HG02610 (cell line): ENCODE measurements around the gene ZNF280D.
A peak's percentile ranks its signal among the peaks of the same experiment; 100 is the strongest.
"Not testable (repeated sequence)": the region's sequence is repeated elsewhere in the genome, so short reads cannot be mapped to it uniquely, and the experiment has no call there.

Experiments
- ATAC-seq: cut with Tn5 transposase; IDR thresholded peaks from one replicate; pipeline ENCODE4 v1.9.1; 2021; ENCODE audit warnings: mild to moderate bottlenecking, moderate library complexity; ENCODE audit not compliant: unreplicated experiment

ZNF280D gene, protein sequence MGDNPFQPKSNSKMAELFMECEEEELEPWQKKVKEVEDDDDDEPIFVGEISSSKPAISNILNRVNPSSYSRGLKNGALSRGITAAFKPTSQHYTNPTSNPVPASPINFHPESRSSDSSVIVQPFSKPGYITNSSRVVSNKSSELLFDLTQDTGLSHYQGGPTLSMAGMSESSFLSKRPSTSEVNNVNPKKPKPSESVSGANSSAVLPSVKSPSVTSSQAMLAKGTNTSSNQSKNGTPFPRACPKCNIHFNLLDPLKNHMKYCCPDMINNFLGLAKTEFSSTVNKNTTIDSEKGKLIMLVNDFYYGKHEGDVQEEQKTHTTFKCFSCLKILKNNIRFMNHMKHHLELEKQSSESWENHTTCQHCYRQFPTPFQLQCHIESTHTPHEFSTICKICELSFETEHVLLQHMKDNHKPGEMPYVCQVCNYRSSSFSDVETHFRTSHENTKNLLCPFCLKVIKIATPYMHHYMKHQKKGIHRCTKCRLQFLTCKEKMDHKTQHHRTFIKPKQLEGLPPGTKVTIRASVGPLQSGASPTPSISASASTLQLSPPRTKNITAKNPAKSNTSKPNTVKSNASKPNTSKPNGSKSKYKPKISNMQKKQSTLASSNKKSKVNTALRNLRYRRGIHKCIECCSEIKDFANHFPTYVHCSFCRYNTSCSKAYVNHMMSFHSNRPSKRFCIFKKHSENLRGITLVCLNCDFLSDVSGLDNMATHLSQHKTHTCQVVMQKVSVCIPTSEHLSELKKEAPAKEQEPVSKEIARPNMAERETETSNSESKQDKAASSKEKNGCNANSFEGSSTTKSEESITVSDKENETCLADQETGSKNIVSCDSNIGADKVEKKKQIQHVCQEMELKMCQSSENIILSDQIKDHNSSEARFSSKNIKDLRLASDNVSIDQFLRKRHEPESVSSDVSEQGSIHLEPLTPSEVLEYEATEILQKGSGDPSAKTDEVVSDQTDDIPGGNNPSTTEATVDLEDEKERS

DNA sequence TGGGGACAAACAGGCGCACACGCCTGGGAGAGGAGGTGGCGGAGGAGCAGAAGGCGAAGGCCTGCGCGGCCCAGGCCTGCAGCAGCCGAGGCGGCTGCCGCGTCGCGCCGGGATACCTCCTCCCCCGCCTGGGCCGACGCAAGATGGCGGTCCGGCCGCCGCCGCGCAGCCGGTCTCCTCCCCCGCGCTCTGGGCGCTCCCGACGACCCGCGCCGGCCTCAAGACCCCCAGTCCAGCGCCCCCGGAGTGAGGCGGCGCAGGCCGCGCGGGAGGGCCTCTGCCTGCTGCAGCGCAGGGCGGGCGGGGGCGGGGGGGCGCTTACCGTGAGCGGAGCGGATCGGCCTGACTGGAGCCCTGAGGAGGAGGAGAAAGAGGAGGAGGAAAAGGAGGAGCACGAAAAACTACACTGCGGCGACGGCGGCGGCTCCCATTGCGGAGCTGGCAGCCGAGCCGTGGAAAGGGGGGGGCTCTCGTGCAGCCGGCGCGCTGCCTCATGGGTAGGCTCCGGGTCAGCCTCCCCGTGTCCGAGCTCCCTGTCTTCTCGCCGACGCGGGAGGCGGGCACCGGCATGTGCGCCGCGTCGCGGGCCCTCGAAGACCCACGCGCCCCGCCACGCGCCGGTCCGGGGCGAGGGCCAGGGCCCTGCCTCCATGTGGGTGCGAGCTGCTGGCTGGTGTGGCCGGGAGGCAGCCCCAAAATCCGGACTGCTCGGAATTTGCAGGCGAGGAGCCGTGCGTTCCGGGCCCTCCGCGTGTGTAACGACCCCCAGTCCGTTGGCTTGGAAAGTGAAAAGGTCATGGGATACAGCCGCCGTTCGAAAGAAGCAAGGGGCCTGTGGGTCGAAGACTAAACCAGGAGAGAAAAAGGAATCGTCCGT lies at the start of gene ZNF280D:
ZNF280D (minus strand) TSS at position 374 of the 877 bp plus-strand sequence. CDS start 26,400 bp downstream, outside the sequence.
- peak; percentile 89 for ATAC-seq

DNA sequence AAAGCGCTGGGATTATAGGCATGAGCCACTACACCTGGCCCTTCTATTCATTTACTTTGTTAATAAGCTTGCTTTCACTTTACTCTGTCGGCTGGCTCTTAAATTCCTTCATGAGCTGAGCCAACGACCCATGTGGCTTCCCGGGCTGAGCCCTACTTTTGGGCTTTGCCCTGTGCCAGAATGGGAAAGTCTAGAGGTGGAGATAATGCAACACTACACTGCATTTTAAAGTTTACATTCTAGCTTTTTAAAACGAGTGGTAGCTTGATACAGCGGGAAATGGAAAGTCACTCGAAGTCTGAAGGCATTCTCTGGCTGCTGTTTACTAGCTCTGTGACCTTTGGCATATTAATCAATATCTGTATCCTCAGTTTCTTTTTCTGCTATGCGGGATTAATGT lies 49.0 kb upstream of the ZNF280D start:
- no peak for ATAC-seq

DNA sequence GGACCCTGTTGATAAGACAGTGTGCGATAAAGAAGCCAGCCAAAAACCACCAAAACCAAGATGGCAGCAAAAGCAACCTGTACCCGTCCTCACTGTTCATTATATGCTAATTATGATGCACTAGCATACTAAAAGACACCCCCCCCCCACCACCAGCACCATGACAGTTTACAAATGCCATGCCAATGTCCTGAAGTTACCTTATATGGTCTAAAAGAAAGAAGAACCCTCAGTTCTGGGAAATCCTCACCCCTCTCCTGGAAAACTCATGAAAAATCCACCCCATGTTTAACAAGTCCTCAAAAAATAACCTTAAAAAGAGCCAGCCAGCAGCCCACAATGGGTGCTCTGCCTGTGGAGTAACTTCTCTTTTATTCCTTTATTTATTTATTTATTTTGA lies 48.4 kb upstream of the ZNF280D start:
- no peak for ATAC-seq

DNA sequence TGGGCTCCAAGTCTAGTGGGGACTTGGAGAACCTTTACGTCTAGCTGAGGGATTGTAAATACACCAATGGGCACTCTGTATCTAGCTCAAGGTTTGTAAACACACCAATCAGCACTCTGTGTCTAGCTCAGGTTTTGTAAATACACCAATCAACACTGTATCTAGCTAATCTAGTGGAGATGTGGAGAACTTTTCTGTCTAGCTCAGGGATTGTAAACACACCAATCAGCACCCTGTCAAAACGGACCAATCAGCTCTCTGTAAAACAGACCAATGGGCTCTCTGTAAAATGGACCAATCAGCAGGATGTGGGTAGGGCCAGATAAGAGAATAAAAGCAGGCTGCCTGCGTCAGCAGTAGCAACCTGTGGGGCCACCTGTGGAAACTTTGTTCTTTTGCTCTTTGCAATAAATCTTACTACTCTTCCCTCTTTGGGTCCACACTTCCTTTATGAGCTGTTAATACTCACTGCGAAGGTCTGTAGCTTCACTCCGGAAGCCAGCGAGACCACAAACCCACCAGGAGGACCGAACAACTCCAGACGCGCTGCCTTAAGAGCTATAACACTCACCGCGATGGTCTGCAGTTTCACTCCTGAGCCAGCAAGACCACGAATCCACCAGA lies 46.9 kb upstream of the ZNF280D start:
- ATAC-seq, result not testable (repeated sequence)

DNA sequence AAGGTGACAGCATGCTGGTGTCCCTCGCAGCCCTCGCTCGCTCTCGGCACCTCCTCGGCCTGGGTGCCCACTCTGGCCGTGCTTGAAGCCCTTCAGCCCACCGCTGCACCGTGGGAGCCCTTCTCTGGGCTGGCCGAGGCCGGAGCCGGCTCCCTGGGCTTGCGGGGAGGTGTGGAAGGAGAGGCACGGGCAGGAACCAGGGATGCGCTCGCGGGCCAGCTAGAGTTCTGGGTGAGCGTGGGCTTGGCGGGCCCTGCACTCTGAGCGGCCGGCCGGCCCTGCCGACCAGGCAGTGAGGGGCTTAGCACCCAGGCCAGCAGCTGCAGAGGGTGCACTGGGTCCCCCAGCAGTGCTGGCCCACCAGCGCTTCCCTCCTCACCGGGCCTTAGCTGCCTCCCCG lies 46.1 kb upstream of the ZNF280D start:
- not testable (repeated sequence) for ATAC-seq

DNA sequence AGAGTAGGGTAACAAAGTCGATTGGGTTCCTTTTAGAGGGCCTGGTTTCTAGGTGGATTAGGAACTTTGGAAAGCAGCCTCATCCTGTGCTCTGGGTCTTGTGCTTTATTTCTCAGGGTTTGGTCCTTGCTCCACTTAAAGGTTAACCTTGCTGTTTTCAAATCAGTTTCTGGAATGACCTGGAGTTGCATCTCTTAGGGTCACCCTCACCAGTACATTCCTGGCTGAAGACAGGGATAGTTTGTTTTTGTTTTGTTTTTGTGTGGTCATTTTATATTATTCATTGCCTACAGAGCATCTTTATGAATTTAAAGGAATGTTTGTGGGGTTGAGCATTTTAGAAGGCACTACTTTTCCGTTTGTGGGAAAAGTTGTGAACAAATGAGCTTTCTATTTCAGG lies 45.5 kb upstream of the ZNF280D start:
- no peak for ATAC-seq

DNA sequence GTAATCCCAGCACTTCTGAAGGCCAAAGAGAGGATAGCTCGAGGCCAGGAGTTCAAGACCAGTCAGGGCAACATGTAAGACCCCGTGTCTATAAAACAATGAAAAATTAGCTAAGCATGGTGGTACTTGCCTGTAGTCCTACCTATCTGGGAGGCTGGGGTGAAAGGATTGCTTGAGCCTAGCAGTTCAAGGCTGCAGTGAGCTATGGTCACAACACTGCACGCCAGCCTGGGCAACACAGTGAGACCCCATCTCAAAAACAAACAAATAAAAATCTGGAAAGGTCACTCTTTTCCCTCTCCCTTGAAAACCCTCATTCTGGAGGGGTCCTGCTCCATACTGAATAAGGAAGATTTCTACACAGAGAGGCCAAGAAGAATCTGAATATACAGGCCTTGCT lies 43.5 kb upstream of the ZNF280D start:
- no peak for ATAC-seq

DNA sequence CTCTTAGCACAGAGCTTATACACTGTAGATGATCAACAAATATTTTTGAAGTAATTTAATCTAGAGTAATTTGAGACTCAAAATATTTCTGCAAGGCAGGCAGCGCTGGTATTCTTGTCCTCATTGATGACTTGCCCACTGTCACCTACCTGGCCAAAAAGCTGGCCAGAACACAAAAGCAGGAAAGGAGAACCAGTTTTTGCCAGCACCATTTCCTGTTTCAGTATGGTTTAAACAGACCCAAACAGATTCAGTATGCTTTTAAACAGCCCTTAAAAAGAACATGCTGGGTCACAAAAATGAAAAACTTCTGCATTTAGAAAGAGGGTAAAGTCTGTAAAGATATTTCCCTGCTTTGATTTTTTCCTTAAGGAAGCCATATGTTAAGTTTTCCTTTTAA lies 42.3 kb upstream of the ZNF280D start:
- no peak for ATAC-seq

DNA sequence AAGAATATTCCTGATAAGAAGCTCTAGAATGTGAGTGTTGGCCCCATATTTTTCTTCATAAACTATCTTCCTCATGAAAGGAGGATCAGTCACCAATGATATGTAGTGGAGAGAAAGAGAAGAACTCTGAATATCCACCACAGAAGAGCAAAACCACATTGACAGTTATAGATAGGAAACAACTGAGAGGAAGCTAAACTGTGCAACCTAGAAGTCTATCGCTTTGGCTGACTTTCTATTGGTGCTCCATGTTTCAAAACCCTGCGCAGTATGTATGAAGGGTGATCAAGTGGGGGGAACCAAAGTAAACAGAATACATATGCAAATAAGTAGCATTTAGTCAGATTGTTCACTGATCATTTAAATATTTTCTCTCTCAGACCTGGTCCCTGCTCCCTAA lies 41.0 kb upstream of the ZNF280D start:
- ATAC-seq, result no peak

DNA sequence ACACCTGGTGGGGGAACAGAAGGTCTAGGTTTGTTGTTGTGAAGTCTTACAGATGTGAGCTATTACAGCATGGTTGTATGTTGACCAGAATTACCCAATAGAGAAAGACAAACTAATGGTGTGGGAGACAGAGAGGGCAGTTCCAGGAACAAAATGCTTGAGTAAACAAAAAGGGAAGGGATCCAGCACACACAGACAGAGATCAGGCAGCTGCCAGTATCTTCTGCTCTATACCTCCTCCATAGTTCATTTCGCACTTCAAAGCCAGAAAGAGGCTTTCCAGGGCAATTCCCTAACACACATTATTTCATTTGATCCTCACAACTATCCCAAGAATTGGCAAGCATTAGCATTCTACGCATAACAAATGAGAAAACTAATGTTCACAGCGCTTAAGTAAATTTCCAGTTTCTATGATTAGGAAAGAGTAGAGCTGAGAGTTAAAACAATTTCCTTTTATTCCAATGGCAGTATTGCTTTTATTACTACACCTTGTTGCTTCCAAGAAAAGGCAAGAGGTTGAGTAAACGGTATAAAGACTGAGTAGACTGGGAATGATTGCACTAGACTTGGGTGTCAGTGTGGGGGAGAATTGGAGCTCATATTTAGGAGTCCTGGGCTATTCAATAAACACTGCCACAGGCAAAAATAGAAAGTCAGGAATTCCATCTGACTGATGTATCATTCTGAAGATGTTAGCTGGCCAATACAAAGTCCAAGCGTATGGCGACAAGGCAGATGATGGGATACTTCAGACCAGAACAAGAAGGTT lies 39.7 kb upstream of the ZNF280D start:
- ATAC-seq, result no peak

DNA sequence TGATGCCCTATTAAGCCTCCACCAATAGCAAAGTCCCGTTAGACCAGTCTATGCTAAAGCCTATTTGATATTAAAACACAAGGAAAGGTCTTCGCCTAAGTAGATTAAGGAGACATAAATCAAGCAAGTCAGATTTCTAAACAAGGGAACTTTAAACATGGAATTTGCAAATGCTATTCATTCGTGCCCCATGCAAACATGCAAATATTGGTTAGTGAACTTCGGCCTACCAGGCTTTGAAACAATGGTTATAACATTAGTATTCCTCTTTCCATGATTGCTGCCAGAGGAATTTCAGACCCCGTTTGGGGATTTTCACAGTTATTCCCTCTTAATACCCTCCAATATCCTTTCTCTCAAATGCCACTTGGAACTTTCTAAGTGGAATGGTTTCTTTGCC lies 36.9 kb upstream of the ZNF280D start:
- no peak for ATAC-seq

DNA sequence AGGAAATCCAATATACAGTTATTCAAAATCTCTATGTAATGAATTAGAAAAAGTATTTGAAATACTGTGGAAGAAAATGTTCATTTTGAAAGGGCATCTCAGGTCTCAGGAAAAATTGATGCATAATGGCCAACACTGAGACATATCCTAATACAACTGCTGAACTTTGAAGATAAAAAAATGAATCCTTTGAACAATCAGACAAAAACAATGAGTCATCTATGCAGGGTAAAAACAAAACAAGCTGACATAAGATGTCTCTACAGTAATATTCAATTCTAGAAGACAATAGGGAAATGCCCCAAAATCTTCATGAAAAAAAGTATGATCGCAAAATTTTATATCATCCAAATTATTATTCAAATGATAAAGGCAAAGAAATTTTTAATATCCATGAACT lies 34.0 kb upstream of the ZNF280D start:
- peak; percentile 55 for ATAC-seq

DNA sequence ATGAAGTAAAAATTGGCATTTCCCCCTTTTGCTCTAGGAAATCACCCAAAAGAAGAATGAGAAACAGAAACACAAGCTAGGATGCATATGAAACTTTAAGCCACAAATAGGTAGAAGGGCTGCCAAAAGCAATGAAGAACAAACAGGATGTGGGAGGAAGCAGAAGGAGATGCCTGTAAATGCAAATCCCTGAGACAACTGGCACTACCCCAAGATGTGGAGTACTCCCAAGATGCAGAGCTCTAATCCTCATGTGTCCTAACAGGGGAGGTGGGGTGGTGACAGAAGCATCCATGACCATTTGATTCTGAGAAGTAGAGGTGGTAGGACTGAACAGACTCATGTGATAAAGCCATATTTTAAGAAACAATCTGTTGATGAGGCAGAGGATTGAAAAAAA lies 31.9 kb upstream of the ZNF280D start:
- ATAC-seq, result no peak

DNA sequence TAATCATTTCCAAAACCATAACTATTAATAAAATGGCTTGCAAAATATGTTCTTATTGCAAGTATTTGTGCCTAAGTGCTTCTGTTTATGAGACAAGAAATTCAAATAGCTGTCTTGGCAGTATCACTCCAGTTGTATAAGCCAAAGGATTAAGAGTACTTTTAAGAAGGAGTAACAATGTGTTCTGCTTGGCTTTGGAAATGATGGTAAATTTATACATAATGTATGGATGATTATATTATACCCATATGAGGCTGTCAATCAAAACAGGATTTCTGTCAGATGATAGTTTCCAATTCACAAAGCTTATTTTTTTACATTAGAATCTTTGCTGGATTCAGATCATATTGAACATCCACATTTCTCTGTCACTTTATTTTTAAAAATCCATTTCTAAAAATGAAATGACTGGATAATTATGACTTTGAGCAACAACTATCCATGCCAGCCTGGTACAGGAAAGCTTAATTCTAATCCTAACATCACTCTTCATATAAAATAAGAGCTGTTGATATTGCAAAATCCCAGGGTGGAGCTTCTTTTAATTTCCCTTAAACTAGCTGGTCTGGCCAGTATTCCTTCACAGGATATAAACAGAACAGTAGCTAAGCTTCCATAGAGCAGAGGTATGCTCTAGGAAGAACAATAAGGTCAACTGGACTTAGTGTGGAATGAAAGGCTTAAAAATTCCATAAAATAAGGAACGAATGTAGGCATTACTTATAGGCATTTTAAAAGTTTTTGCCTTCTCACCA lies 30.0 kb upstream of the ZNF280D start:
- ATAC-seq, result no peak

DNA sequence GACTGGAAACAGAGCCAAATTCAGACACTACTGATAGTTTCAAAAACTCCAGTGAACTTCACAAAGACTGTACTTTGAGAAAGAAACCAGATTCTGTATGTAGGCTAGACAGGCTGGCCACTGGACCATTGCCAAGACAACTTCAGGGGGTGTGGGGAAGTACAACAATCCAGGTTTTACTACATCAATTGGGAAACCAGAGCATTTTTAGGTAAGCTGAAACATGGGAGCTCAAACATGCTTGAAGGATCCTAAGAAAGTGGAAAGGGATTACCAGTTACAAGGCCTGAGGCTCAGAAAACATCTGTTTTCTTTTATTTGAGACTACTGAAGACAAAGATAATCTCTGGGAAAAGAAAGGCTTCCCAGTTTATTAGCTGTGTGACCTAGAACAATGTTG lies 26.9 kb upstream of the ZNF280D start:
- ATAC-seq, result no peak

DNA sequence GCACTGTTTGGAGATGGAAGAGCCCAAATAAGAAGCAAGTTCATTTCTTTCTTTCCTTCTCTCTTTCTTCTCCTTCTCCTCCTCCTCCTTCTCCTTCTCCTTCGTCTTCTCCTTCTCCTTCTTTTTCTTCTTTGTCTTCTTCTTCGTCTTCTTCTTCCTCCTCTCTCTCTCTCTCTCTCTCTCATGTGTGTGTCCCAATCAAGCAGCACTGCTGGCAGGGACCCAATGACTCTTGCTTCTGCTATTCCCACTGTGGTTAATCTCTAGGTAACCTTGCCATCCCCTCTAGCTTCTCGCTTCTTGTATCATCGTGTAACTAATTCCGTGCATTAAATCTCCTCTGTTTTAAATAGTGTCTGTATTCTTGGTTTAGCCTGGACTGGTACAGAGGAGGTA lies 26.1 kb upstream of the ZNF280D start:
- ATAC-seq, result no peak

DNA sequence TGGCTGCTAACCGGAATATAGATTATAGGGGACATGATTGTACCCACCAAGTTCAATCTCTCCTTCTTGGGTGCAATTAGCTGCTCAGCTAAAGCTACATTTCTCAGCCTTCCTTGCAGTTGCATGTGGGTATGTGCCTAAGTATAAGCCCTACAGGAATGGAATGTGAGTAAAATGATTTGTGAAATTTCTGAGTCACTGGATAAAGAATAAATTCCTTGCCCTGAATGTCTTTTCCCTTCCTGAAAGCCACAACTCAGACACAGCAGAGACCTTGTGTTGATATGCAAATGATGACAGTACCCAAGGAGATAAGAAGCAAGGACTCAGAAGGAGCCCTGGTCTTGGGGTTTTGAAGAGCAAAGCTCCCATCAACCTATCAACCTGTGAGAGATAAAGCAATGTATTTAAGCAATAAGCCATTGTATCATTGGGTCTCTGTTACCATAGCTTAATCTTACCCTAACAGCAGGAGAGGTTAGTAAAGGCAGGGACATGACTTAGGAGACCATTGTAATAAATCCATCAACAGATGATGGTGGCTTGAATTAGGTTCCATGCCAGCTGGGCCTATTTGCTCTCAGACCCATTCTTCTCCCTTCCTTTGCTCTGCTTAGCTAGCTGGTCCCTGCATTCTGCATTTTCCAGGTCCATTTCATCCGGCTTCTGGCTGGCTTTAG lies 25.6 kb upstream of the ZNF280D start:
- ATAC-seq, result no peak

DNA sequence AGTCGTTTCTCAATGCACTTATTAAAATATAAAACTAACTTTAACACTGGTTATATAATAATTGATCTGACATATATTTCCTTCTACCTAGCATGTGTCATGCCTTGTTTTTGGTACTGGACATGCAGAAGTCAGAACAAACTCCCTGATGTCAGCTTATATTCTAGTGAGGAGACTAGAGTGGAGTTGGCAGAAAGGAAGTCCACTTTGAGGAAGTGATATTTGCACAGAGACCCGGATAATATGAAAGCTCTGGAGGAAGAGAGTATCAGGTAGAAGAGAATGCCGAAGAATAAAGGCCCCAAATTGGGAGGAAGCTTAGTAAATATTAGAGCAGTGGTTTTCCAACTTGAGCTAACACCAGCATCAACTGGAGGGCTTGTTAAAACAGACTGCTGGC lies 24.6 kb upstream of the ZNF280D start:
- ATAC-seq, result no peak
